Measurements from ENCODE around the gene PXDC1. TPM values are rescaled to one million over a fixed set of nuclear protein-coding genes. Genes with fewer than 3 reads are reported as not detected.

The PXDC1 gene
- total and polyA plus RNA-seq, 4 donors = 24.1 to 106 (median 77.6) TPM

GRCh38 chr6:3693831-3694230 is 57.7 kb downstream of the PXDC1 start:
- H3K27me3 ChIP-seq (ENCODE audit: control insufficient read depth in 4 of 4, insufficient read depth in 4 of 4, low read length in 3 of 4) = no peaks in the 10 kb centered on the region
- H3K36me3 ChIP-seq (ENCODE audit: control insufficient read depth in 4 of 4, insufficient read depth in 3 of 4, low read depth in 1 of 4, low read length in 3 of 4) = no peaks in the 10 kb centered on the region
- TF ChIP-seq REST (IDR thresholded peaks at IDR 0.05) = no peak
- TF ChIP-seq EGR1 (IDR thresholded peaks at IDR 0.05; ENCODE audit: low read depth in 2 of 2) = no peak
- no peak for DNase-seq (ENCODE audit: low spot score)
- H3K27ac ChIP-seq (ENCODE audit: low read depth in 1 of 2, low read length in 2 of 2) = no peak overlapping the region
- 73% methylated on average over 2 of the region's 2 CpGs for WGBS
- H3K9me3 ChIP-seq (ENCODE audit: control insufficient read depth in 4 of 4, low read length in 3 of 4) = no peaks in the 10 kb centered on the region
- H3K4me1 ChIP-seq (ENCODE audit: control insufficient read depth in 4 of 4, insufficient read depth in 4 of 4, low read length in 3 of 4) = no peaks in the 10 kb centered on the region
- H3K9ac ChIP-seq (ENCODE audit: low read depth in 1 of 2, low read length in 2 of 2) = no peak overlapping the region
- no peak overlapping the region for H3K4me3 ChIP-seq (ENCODE audit: low read depth in 1 of 3, low read length in 3 of 3)

GRCh38 chr6:3690506-3690905 is 61.0 kb downstream of the PXDC1 start:
- WGBS = 86% methylated on average over 2 of the region's 2 CpGs
- no peak overlapping the region for H3K4me3 ChIP-seq (ENCODE audit: low read depth in 1 of 3, low read length in 3 of 3)
- no peak for DNase-seq (ENCODE audit: low spot score)
- no peak overlapping the region for H3K27ac ChIP-seq (ENCODE audit: low read depth in 1 of 2, low read length in 2 of 2)
- H3K9ac ChIP-seq (ENCODE audit: low read depth in 1 of 2, low read length in 2 of 2) = no peak overlapping the region
- TF ChIP-seq CTCF (IDR thresholded peaks at IDR 0.05; ENCODE audit: low read depth, low read length, missing input control) = no peak
- no peak for TF ChIP-seq RAD21 (IDR thresholded peaks at IDR 0.05)
- no peak for TF ChIP-seq HNF4A (conservative IDR thresholded peaks at IDR 0.05)
- no peak for TF ChIP-seq GABPA (IDR thresholded peaks at IDR 0.05 in 1 of 2, conservative IDR thresholded peaks at IDR 0.05 in 1 of 2)
- TF ChIP-seq FOXA1 (IDR thresholded peaks at IDR 0.05) = no peak
- TF ChIP-seq ATF3 (IDR thresholded peaks at IDR 0.05) = no peak
- TF ChIP-seq FOXA2 (IDR thresholded peaks at IDR 0.05) = no peak
- no peak for TF ChIP-seq HNF4G (IDR thresholded peaks at IDR 0.05)
- TF ChIP-seq TAF1 (conservative IDR thresholded peaks at IDR 0.05) = no peak
- TF ChIP-seq NR2F2 (IDR thresholded peaks at IDR 0.05) = no peak
- no peak for TF ChIP-seq JUND (IDR thresholded peaks at IDR 0.05)
- TF ChIP-seq YY1 (IDR thresholded peaks at IDR 0.05) = no peak
- no peak for TF ChIP-seq ZBTB33 (IDR thresholded peaks at IDR 0.05)
- no peak for TF ChIP-seq EGR1 (IDR thresholded peaks at IDR 0.05; ENCODE audit: low read depth in 2 of 2)
- no peak for TF ChIP-seq SP1 (IDR thresholded peaks at IDR 0.05)
- H3K27me3 ChIP-seq (ENCODE audit: control insufficient read depth in 4 of 4, insufficient read depth in 4 of 4, low read length in 3 of 4) = no peaks in the 10 kb centered on the region
- H3K9me3 ChIP-seq (ENCODE audit: control insufficient read depth in 4 of 4, low read length in 3 of 4) = no peaks in the 10 kb centered on the region
- H3K36me3 ChIP-seq (ENCODE audit: control insufficient read depth in 4 of 4, insufficient read depth in 3 of 4, low read depth in 1 of 4, low read length in 3 of 4) = no peaks in the 10 kb centered on the region
- no peaks in the 10 kb centered on the region for H3K4me1 ChIP-seq (ENCODE audit: control insufficient read depth in 4 of 4, insufficient read depth in 4 of 4, low read length in 3 of 4)

All from liver (tissue), 9 donors.